OCI-LY3 (cell line): ENCODE measurements around the gene POLQ.

Experiments used
- CTCF ChIP-seq: fragments of 200-600, 300-600 bp; sonication (generic); IDR thresholded peaks from 2 replicates; pipeline ENCODE4 v1.5.1; 2014; ENCODE audit warnings: antibody characterized with exemption, low read length, low read depth
- EZH2phosphoT487 ChIP-seq: fragments of 200-600 bp; shearing (Covaris generic); IDR thresholded peaks from 2 replicates; pipeline ENCODE4 v1.6.1; 2018; ENCODE audit warnings: antibody characterized with exemption, mixed run types, low read depth

DNA sequence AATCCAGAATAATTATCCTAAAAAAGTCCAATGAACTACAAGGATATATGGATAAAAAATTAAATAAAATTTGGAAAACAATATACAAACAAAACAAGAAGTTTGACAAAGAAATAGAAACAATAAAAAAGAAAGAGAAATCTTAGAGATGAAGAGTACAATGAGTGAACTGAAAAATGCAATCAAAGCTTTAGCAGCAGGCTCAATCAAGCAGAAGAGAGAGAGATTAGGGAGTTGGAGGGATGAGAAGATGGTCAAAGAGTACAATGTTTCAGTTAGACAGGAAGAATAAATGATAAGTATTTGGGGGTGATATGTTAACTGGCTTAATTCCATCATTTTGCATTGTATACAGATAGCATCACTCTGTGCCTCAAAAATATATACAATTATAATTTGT lies 29.9 kb downstream of the POLQ start:
- TF ChIP-seq CTCF (no peak), EZH2phosphoT487 (no peak)
